H9 (cell line): ENCODE results near the gene EPS8. TPM values are rescaled to one million over a fixed set of nuclear protein-coding genes. Genes with fewer than 3 reads are reported as not detected.

Experiments used
- DNase-seq: peaks from one replicate; pipeline ENCODE4 v3.0.0-alpha.2; 2017
- H2AFZ ChIP-seq: one replicate; pipeline ENCODE4 v1.6.1; 2013; ENCODE audit warnings: mild to moderate bottlenecking, low read length, control low read depth, moderate library complexity
- H2AK5ac ChIP-seq: 2 replicates; pipeline ENCODE4 v1.6.1; 2013; ENCODE audit warnings: low read length, control low read depth, mixed read lengths; ENCODE audit not compliant: insufficient read length
- H2BK120ac ChIP-seq: one replicate; pipeline ENCODE4 v1.6.1; 2013; ENCODE audit warnings: low read depth, mild to moderate bottlenecking, low read length, control low read depth, inconsistent platforms; ENCODE audit not compliant: poor library complexity, severe bottlenecking
- H2BK12ac ChIP-seq: 2 replicates; pipeline ENCODE4 v1.6.1; 2013; ENCODE audit warnings: low read length, control low read depth, mixed read lengths, low read depth; ENCODE audit not compliant: insufficient read length
- H2BK15ac ChIP-seq: 2 replicates; pipeline ENCODE4 v1.6.1; 2013; ENCODE audit warnings: low read depth, low read length, control low read depth
- H2BK20ac ChIP-seq: one replicate; pipeline ENCODE4 v1.6.1; 2013; ENCODE audit warnings: low read depth, mild to moderate bottlenecking, low read length, control low read depth, inconsistent platforms; ENCODE audit not compliant: poor library complexity, severe bottlenecking
- H2BK5ac ChIP-seq: 2 replicates; pipeline ENCODE4 v1.6.1; 2013; ENCODE audit warnings: low read length, control low read depth, mixed read lengths; ENCODE audit not compliant: insufficient read length
- H3K14ac ChIP-seq: 2 replicates; pipeline ENCODE4 v1.6.1; 2013; ENCODE audit warnings: low read length, control low read depth; ENCODE audit not compliant: insufficient read depth
- H3K18ac ChIP-seq: 2 replicates; pipeline ENCODE4 v1.6.1; 2013; ENCODE audit warnings: low read depth, mild to moderate bottlenecking, mixed read lengths, low read length, control low read depth; ENCODE audit not compliant: insufficient read length
- H3K23ac ChIP-seq: 2 replicates; pipeline ENCODE4 v1.6.1; 2013; ENCODE audit warnings: low read length, control low read depth, mixed read lengths, low read depth; ENCODE audit not compliant: insufficient read length
- H3K23me2 ChIP-seq: 2 replicates; pipeline ENCODE4 v1.6.1; 2013; ENCODE audit warnings: low read depth, mild to moderate bottlenecking, mixed read lengths, low read length, control low read depth; ENCODE audit not compliant: insufficient read length, poor library complexity, severe bottlenecking
- H3K27ac ChIP-seq: 2 replicates; pipeline ENCODE4 v1.5.1; 2013; ENCODE audit warnings: low read length, control low read depth, mixed read lengths, low read depth; ENCODE audit not compliant: insufficient read length
- H3K27me3 ChIP-seq: 2 replicates; pipeline ENCODE4 v1.6.1; 2013; ENCODE audit warnings: low read length, control low read depth, inconsistent platforms; ENCODE audit not compliant: insufficient read depth
- H3K4ac ChIP-seq: 2 replicates; pipeline ENCODE4 v1.6.1; 2013; ENCODE audit warnings: low read depth, mild to moderate bottlenecking, control low read depth, inconsistent platforms, low read length, moderate library complexity
- H3K4me1 ChIP-seq: 2 replicates; pipeline ENCODE4 v1.6.1; 2013; ENCODE audit warnings: low read length, control low read depth, inconsistent platforms; ENCODE audit not compliant: insufficient read depth
- H3K4me2 ChIP-seq: 2 replicates; pipeline ENCODE4 v1.6.1; 2013; ENCODE audit warnings: low read length, control low read depth, mixed read lengths; ENCODE audit not compliant: insufficient read length, insufficient read depth
- H3K56ac ChIP-seq: 2 replicates; pipeline ENCODE4 v1.6.1; 2013; ENCODE audit warnings: low read depth, mild to moderate bottlenecking, mixed read lengths, low read length, control low read depth; ENCODE audit not compliant: insufficient read length
- H3K79me1 ChIP-seq: 2 replicates; pipeline ENCODE4 v1.6.1; 2013; ENCODE audit warnings: low read depth, mild to moderate bottlenecking, moderate library complexity, low read length, control low read depth, inconsistent platforms; ENCODE audit not compliant: insufficient read depth, poor library complexity, severe bottlenecking
- H3K79me2 ChIP-seq: 2 replicates; pipeline ENCODE4 v1.6.1; 2013; ENCODE audit warnings: low read length, control low read depth, inconsistent platforms; ENCODE audit not compliant: insufficient read depth
- H3K9ac ChIP-seq: 2 replicates; pipeline ENCODE4 v1.6.1; 2013; ENCODE audit warnings: low read length, control low read depth, mixed read lengths; ENCODE audit not compliant: insufficient read length; ENCODE audit errors: extremely low read depth
- H3K9me3 ChIP-seq: one replicate; pipeline ENCODE4 v1.6.1; 2013; ENCODE audit warnings: low read depth, low read length, inconsistent platforms; ENCODE audit not compliant: control insufficient read depth
- H3T11ph ChIP-seq: one replicate; pipeline ENCODE4 v1.6.1; 2013; ENCODE audit warnings: mild to moderate bottlenecking, low read length, control low read depth, inconsistent platforms
- H4K20me1 ChIP-seq: one replicate; pipeline ENCODE4 v1.6.1; 2013; ENCODE audit not compliant: control insufficient read depth, insufficient read length, insufficient read depth
- H4K5ac ChIP-seq: 2 replicates; pipeline ENCODE4 v1.6.1; 2013; ENCODE audit warnings: low read depth, mild to moderate bottlenecking, mixed read lengths, low read length, control low read depth; ENCODE audit not compliant: insufficient read length
- H4K8ac ChIP-seq: replicated peaks from 2 replicates; pipeline ENCODE4 v1.6.1; 2013; ENCODE audit warnings: low read length, control low read depth, mixed read lengths, low read depth; ENCODE audit not compliant: insufficient read length
- H4K91ac ChIP-seq: 2 replicates; pipeline ENCODE4 v1.6.1; 2013; ENCODE audit warnings: low read depth, mild to moderate bottlenecking, moderate library complexity, mixed read lengths, low read length, control low read depth; ENCODE audit not compliant: insufficient read length
- H3K27ac Mint-ChIP-seq, 3 experiments: 2 replicates in 2 of 3; 3 replicates in 1 of 3; pipeline ENCODE4 v1.8.0; 2020 to 2021; ENCODE audit warnings: mixed read lengths in 3 of 3, mild to moderate bottlenecking in 1 of 3, moderate library complexity in 1 of 3
- H3K27me3 Mint-ChIP-seq: 2 replicates; pipeline ENCODE4 v1.8.0; 2021; ENCODE audit warnings: low read depth, mild to moderate bottlenecking, moderate library complexity, mixed read lengths
- H3K36me3 Mint-ChIP-seq, 3 experiments: 2 replicates in 2 of 3; 3 replicates in 1 of 3; pipeline ENCODE4 v1.8.0; 2020 to 2021; ENCODE audit warnings: low read depth in 3 of 3, mixed read lengths in 3 of 3; ENCODE audit not compliant: insufficient read depth in 1 of 3
- H3K4me1 Mint-ChIP-seq, 2 experiments: 2 replicates each; pipeline ENCODE4 v1.8.0; 2020; ENCODE audit warnings: mixed read lengths in 2 of 2
- H3K4me3 Mint-ChIP-seq, 2 experiments: 2 replicates in 1 of 2; 3 replicates in 1 of 2; pipeline ENCODE4 v1.8.0; 2020 to 2021; ENCODE audit warnings: mild to moderate bottlenecking in 2 of 2, mixed read lengths in 2 of 2, moderate library complexity in 1 of 2
- H3K9me3 Mint-ChIP-seq, 2 experiments: 2 replicates in 1 of 2; 3 replicates in 1 of 2; pipeline ENCODE4 v1.8.0; 2020; ENCODE audit warnings: mild to moderate bottlenecking in 2 of 2, mixed read lengths in 2 of 2, moderate library complexity in 1 of 2
- WGBS: extraction: QIAGEN DNeasy Blood & Tissue Kit; methylation state at CpG from one replicate; pipeline ENCODE4 v1.1.7; 2013; ENCODE audit warnings: missing lambda C conversion rate, low lambda C conversion rate, mixed read lengths; ENCODE audit not compliant: insufficient read length; ENCODE audit errors: extremely low coverage; 5-methylcytosine and 5-hydroxymethylcytosine counted together
- total RNA-seq: library from RNA; stranded (reverse); gene quantifications from 2 replicates; pipeline ENCODE4 v1.2.1, GENCODE V29; 2021
- TF ChIP-seq, protein P1 (sequence below): fragments of 200-600 bp; sonication (generic); conservative IDR thresholded peaks from 3 replicates; pipeline ENCODE4 v1.8.0; 2021; ENCODE audit warnings: antibody characterized with exemption, mild to moderate bottlenecking

Gene EPS8
- total RNA-seq, 1 experiment from 2014 or later, result 2.2 TPM

GRCh38 chr12:15757553-15758255, 31.5 kb downstream of the EPS8 start:
- H3K56ac ChIP-seq, result no peak overlapping the region
- H3K79me2 ChIP-seq, result no peaks in the 10 kb centered on the region
- no CpG with 5 or more reads among the region's 7 CpGs for WGBS
- no peak overlapping the region for H2AK5ac ChIP-seq
- H3K27me3 Mint-ChIP-seq, result no peaks in the 10 kb centered on the region
- no peaks in the 10 kb centered on the region for H3K36me3 Mint-ChIP-seq
- no peak overlapping the region for H2AFZ ChIP-seq
- TF ChIP-seq, protein P1, sequence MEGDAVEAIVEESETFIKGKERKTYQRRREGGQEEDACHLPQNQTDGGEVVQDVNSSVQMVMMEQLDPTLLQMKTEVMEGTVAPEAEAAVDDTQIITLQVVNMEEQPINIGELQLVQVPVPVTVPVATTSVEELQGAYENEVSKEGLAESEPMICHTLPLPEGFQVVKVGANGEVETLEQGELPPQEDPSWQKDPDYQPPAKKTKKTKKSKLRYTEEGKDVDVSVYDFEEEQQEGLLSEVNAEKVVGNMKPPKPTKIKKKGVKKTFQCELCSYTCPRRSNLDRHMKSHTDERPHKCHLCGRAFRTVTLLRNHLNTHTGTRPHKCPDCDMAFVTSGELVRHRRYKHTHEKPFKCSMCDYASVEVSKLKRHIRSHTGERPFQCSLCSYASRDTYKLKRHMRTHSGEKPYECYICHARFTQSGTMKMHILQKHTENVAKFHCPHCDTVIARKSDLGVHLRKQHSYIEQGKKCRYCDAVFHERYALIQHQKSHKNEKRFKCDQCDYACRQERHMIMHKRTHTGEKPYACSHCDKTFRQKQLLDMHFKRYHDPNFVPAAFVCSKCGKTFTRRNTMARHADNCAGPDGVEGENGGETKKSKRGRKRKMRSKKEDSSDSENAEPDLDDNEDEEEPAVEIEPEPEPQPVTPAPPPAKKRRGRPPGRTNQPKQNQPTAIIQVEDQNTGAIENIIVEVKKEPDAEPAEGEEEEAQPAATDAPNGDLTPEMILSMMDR, result no peak
- H2BK15ac ChIP-seq, result no peak overlapping the region
- H2BK20ac ChIP-seq, result no peak overlapping the region
- H3K4me1 Mint-ChIP-seq, result peaks cover 6 to 11% of the 10 kb centered on the region in 2 experiments
- H3K79me1 ChIP-seq, result no peaks in the 10 kb centered on the region
- no peak overlapping the region for H4K5ac ChIP-seq
- H2BK12ac ChIP-seq, result no peak overlapping the region
- no peak overlapping the region for H3K4me3 Mint-ChIP-seq
- H3K23me2 ChIP-seq, result no peaks in the 10 kb centered on the region
- no peak overlapping the region for H2BK120ac ChIP-seq
- H3K18ac ChIP-seq, result no peak overlapping the region
- no peaks in the 10 kb centered on the region for H3K9me3 ChIP-seq
- H3K27ac Mint-ChIP-seq, result no peak overlapping the region
- no peaks in the 10 kb centered on the region for H3K4me1 ChIP-seq
- H2BK5ac ChIP-seq, result no peak overlapping the region
- no peak overlapping the region for H3K4ac ChIP-seq
- H3K14ac ChIP-seq, result no peak overlapping the region
- H3K9ac ChIP-seq, result no peak overlapping the region
- H3K4me2 ChIP-seq, result no peak overlapping the region
- H3K9me3 Mint-ChIP-seq, result no peaks in the 10 kb centered on the region
- no peak overlapping the region for H3K23ac ChIP-seq
- H4K20me1 ChIP-seq, result no peaks in the 10 kb centered on the region
- DNase-seq, result no peak
- H4K8ac ChIP-seq, result no peak overlapping the region
- no peak overlapping the region for H3K27ac ChIP-seq
- no peak overlapping the region for H3T11ph ChIP-seq
- H4K91ac ChIP-seq, result no peak overlapping the region
- no peaks in the 10 kb centered on the region for H3K27me3 ChIP-seq
